T-helper 1 cell (primary cell): Measurements from ENCODE around the gene TNS4.

Experiments used
- DNase-seq, 5 donors: peaks; one replicate each; pipeline ENCODE4 v3.0.0-alpha.2; 2012 to 2020

The TNS4 gene

GRCh38 chr17:40535924-40536294, 34.5 kb upstream of the TNS4 start:
- DNase-seq, result no peak

- no peak for DNase-seq
These were observed 34.0 kb upstream of the TNS4 start for GRCh38 chr17:40535438-40535837.

GRCh38 chr17:40534371-40535189, 33.2 kb upstream of the TNS4 start:
- no peak for DNase-seq

- DNase-seq, result no peak
These were observed 32.5 kb upstream of the TNS4 start for GRCh38 chr17:40533896-40534295.

GRCh38 chr17:40532520-40533253, 31.3 kb upstream of the TNS4 start:
- DNase-seq, result no peak

- DNase-seq, result peak in 4 of 5 donors; percentile 42 to 86 (median 57)
These were observed 29.9 kb upstream of the TNS4 start for GRCh38 chr17:40531051-40531991.

- no peak for DNase-seq
These were observed 29.1 kb upstream of the TNS4 start for GRCh38 chr17:40530531-40530994.

- no peak for DNase-seq
These were observed 28.6 kb upstream of the TNS4 start for GRCh38 chr17:40529991-40530390.

- DNase-seq, result peak in 1 of 5 donors; percentile 61
These were observed 27.4 kb upstream of the TNS4 start for GRCh38 chr17:40528692-40529417.

- DNase-seq, result no peak
These were observed 25.2 kb upstream of the TNS4 start for GRCh38 chr17:40526668-40527067.

- no peak for DNase-seq
These were observed 23.9 kb upstream of the TNS4 start for GRCh38 chr17:40525294-40525693.

GRCh38 chr17:40524243-40524965, 23.0 kb upstream of the TNS4 start:
- no peak for DNase-seq

- DNase-seq, result no peak
These were observed 21.5 kb upstream of the TNS4 start for GRCh38 chr17:40522961-40523310.

- no peak for DNase-seq
These were observed 21.0 kb upstream of the TNS4 start for GRCh38 chr17:40522250-40522960.

- DNase-seq, result no peak
These were observed 19.6 kb upstream of the TNS4 start for GRCh38 chr17:40520991-40521453.

GRCh38 chr17:40519089-40519775, 17.8 kb upstream of the TNS4 start:
- DNase-seq, result no peak

- DNase-seq, result no peak
These were observed 17.1 kb upstream of the TNS4 start for GRCh38 chr17:40518401-40519088.

GRCh38 chr17:40517981-40518380, 16.6 kb upstream of the TNS4 start:
- peak in 1 of 5 donors; percentile 32 for DNase-seq

GRCh38 chr17:40517286-40517662, 15.9 kb upstream of the TNS4 start:
- DNase-seq, result no peak
